ENCODE measurements around the gene BUB1B.
"Not testable (repeated sequence)": the region's sequence is repeated elsewhere in the genome, so short reads cannot be mapped to it uniquely, and the experiment has no call there.

BUB1B gene

DNA sequence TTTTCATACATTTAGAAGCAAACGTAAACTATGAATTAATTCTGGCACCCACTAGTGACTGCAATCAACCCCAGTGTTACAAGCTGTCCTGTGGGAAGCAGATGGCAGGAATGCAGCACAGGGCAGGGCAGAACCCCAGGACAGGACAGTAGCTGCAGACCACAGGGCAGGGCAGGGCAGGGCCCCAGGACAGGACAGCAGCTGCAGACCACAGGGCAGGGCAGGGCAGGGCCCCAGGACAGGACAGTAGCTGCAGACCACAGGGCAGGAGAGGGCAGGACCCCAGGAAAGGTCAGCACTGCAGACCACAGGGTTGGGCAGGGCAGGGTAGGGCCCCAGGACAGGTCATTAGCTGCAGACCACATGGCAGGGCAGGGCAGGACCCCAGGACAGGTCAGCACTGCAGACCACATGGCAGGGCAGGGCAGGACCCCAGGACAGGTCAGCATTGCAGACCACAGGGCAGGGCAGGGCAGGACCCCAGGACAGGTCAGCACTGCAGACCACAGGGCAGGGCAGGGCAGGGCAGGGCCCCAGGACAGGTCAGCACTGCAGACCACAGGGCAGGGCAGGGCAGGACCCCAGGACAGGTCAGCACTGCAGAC, 24.9 kb upstream of the BUB1B start:
- FAIRE-seq; DNase-seq (ENCODE audit: insufficient read length, low spot score): not testable (repeated sequence)

DNA sequence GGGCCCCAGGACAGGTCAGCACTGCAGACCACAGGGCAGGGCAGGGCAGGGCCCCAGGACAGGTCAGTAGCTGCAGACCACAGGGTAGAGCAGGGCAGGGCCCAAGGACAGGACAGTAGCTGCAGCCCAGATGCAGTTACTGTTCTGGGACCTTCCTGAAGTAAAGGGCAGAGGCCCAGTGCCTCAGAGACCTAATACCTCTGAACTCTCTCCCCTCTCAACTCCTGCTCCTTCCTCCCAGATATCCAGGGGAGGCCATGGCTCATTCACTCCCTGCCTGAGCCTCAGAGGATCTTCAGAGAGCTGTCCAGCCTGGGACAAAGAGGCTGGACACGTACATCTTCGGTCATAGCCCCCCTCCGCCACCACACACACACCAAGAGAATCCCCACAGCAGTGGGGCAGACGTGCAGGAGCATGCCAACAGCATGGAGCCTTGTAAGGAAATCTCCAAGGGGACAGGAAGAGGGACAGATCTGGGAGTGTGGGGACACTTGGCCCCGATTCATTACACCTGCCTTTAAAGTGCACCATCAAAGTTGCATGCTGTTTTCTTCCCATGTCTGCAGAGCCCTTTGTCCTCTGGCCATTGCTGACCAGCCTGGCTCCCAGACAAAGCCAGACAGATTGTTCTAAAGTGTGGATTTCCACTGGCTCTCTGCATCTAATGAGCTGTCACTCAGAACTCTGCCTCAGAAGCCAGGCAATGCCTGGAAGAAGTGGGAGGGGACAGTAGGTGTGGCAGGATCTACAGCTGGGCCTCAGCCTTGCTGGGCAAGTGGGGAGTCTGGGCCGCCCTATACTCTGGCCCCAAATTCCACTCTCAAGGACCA, 24.2 kb upstream of the BUB1B start:
- FAIRE-seq, result no peak

DNA sequence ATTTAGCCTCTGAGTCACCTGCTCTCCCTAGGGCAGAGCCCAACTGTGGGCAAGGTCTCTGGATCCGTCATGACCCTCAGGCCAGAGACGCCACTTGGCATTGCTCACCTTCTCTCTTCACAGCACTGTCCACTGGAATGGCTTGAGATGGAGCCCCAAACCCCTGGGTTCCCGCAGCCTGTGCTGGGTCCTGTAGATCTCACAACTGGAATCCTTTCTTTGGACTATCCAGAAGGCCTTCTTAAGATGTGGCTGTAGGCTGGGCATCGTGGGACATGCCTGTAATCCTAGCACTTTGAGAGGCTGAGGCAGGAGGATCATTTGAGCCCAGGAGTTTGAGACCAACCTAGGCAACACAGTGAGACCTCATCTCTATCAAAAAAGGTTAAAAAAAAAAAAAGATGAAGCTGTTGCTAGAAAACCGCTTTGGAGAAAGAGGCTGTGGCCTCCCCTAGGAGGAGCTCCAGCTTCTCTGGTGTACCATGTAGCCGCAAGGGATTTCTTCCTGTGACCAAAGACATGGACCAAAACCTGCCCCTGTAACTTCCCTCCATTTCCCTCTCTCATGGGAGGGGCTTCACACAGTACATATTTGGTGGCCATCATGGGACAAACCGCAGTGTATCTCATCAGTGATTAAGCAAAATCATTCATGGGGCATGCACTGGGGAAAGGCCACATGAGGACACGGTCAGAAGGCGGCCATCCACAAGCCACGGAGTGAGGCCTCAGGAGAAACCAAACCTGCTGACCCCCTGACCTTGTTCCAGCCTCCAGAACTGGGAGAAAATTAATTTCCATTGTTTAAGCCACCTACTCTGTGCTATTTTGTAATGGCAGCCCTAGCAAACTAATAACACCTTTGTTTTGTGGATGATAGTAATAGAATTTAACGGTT, 23.3 kb upstream of the BUB1B start:
- FAIRE-seq, result no peak
- no peak for DNase-seq (ENCODE audit: insufficient read length, low spot score)

More for the DNA sequence above, 24.2 kb upstream of the BUB1B start:
- no peak for DNase-seq (ENCODE audit: insufficient read length, low spot score)

DNA sequence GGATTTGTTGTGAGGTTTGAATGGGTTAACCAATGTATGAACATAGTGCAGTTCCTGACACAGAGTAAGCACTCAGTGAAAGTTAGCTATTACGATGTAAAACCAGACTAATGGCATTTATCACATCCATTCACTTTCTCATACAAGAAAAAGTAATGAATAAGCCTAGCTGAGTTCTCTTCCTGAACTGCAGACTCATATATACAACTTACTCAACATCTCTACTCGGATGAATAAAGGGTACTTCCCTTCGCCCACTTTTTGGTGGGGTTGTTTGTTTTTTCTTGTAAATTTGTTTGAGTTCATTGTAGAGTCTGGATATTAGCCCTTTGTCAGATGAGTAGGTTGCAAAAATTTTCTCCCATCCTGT, 22.7 kb upstream of the BUB1B start:
- FAIRE-seq, result not testable (repeated sequence)

DNA sequence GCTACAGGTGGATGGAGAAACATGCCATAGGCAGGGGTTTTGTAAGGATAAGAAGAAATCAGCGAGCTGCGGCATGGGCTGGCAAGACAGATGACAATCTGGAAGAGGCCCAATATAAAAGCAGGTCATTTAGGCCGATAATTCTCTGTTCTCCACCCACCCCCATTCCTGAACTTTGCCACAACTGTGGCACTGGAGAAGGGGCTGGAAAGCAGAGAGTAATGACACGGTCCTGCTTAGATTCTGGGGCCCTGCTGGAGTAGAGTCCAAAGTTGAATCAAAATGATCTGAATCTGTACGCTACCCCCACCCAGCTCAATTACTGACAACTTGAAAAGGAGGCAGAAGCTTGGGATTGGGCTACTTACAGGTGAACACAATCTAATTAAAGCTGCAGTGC, 18.4 kb upstream of the BUB1B start:
- DNase-seq (ENCODE audit: insufficient read length, low spot score) (no peak), FAIRE-seq (no peak)

More for the DNA sequence above, 22.7 kb upstream of the BUB1B start:
- not testable (repeated sequence) for DNase-seq (ENCODE audit: insufficient read length, low spot score)

- FAIRE-seq, result no peak
- DNase-seq (ENCODE audit: insufficient read length, low spot score), result peak; percentile 34
Observed at GRCh38 chr15:40146037-40146436, 14.8 kb upstream of the BUB1B start.

DNA sequence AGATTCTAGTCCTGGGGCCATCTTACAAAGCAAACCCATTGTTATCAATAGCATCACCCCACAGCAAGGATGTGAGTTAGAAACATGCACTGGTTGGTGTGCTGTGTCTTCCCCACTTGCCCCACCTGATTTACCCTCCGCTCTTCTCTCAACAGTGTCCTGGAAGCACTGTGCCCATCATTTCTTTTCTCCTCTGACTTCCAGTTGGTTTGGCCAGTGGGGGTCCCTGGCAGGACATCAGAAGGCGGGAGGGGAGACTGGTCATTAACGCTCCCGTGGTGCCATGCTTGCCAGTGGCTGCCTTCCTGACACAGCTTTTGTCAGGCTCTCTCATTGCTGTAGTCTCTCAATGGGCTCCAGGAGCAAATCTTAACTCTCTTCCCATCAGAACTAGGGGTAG, 11.5 kb upstream of the BUB1B start:
- DNase-seq (ENCODE audit: insufficient read length, low spot score) (no peak), FAIRE-seq (no peak)

- peak; percentile 67 for DNase-seq (ENCODE audit: insufficient read length, low spot score)
- FAIRE-seq, result peak; percentile 52
Observed at GRCh38 chr15:40150163-40150925, 10.5 kb upstream of the BUB1B start.

- no peak for FAIRE-seq
- no peak for DNase-seq (ENCODE audit: insufficient read length, low spot score)
Observed at GRCh38 chr15:40151499-40151898, 9.4 kb upstream of the BUB1B start.

GRCh38 chr15:40151991-40152390, 8.9 kb upstream of the BUB1B start:
- no peak for FAIRE-seq

DNA sequence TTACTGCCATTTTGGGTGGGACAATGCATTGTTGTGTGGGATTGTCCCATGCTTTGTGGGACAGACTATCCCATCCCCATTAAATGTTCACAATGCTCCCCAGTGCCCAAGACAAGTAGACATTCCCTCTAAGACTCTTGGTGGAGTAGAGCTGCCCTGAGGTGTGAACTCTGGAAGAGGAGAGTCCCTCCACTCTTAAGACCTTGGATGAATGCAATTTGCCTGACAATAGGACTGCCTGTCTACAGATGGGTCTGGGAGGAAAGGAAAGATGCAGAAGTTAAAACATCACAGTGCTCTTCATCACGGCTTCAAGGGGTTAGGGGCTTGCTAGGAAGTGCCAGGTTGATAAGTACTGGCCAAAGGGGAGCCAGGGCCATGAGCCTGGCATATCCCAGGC, 6.0 kb upstream of the BUB1B start:
- not testable (repeated sequence) for FAIRE-seq

More at GRCh38 chr15:40151991-40152390, 8.9 kb upstream of the BUB1B start:
- DNase-seq (ENCODE audit: insufficient read length, low spot score), result no peak

GRCh38 chr15:40155270-40155910, 5.5 kb upstream of the BUB1B start:
- no peak for FAIRE-seq
- DNase-seq (ENCODE audit: insufficient read length, low spot score), result no peak

More for the DNA sequence above, 6.0 kb upstream of the BUB1B start:
- DNase-seq (ENCODE audit: insufficient read length, low spot score), result not testable (repeated sequence)

DNA sequence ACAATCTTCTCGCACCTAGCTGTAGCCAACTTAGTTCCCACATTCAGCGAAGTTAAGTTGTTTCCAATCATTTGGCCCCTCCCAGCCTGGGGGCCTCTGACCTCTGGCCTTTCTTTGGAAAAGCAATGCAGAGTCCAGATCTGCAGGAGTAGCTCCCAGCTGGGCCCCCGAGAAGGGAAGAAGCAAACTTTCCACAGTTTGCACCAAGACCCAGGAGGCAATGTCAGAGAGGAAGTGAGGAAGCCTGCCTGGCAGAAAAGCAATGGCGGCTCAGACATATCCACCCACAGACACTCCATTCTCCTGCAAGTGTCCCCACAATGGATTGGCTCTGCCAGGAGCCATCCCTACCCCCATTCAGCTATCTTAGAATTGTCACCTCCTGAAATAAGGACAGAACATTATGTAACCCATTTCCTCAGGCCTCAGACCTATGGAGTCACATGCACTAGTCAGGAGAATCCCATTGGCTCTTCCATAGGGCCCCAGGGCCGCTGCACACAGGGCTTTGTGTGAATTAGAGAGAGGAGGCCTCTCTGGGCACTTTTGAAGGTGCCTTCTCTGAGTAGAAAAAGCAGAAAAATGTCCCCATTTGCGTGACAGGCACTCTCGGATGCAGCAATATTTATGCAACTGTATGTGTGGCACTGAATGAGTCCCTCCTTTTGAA, 3.0 kb upstream of the BUB1B start:
- FAIRE-seq (no peak), DNase-seq (ENCODE audit: insufficient read length, low spot score) (no peak)

GRCh38 chr15:40160021-40160420, 848 bp upstream of the BUB1B start:
- FAIRE-seq, result no peak
- no peak for DNase-seq (ENCODE audit: insufficient read length, low spot score)

GRCh38 chr15:40161693-40162391, 973 bp downstream of the BUB1B start:
- DNase-seq (ENCODE audit: insufficient read length, low spot score), result no peak
- no peak for FAIRE-seq

DNA sequence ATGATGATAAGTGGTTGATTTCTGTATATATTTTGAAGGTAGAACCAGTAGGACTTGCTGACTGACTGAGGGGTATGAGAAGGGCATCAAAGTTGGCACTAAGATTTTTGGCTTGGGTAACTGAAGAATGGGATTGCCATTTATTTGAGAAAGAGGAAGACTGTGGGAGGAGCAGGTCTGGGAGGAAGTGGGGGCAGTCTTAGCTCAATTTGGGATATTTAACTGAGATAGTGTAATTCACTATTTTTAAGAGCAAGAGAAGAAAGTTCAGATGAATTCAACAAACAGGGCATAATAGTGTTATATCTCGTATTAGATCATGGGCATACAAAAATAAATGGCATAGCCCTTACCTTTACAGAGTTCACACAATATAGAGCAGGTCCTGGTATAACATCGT, 1.7 kb downstream of the BUB1B start:
- no peak for DNase-seq (ENCODE audit: insufficient read length, low spot score)
- FAIRE-seq, result no peak

GRCh38 chr15:40163657-40164416, 3.0 kb downstream of the BUB1B start:
- FAIRE-seq (no peak), DNase-seq (ENCODE audit: insufficient read length, low spot score) (no peak)

DNA sequence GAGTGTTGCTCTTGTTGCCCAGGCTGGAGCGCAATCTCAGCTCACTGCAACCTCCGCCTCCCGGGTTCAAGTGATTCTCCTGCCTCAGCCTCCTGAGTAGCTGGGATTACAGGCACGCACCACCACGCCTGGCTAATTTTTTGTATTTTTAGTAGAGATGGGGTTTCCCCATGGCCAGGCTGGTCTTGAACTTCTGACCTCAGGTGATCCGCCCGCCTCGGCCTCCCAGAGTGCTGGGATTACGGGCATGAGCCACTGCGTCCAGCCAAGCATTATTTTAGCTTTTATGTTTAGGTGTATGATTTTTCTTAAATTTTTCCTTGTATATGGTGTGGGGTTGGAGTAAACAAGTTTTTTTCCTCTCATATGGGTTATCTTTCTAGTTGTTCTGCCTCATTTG, 6.5 kb downstream of the BUB1B start:
- not testable (repeated sequence) for DNase-seq (ENCODE audit: insufficient read length, low spot score); FAIRE-seq
